HG02678 (cell line): ENCODE data around the gene C19orf25.
"Not testable (repeated sequence)": the region's sequence is repeated elsewhere in the genome, so short reads cannot be mapped to it uniquely, and the experiment has no call there.

ENCODE experiments used
- ATAC-seq: cut with Tn5 transposase; IDR thresholded peaks from one replicate; pipeline ENCODE4 v1.9.1; 2021; ENCODE audit warnings: mild to moderate bottlenecking, moderate library complexity; ENCODE audit not compliant: unreplicated experiment

C19orf25 gene

DNA sequence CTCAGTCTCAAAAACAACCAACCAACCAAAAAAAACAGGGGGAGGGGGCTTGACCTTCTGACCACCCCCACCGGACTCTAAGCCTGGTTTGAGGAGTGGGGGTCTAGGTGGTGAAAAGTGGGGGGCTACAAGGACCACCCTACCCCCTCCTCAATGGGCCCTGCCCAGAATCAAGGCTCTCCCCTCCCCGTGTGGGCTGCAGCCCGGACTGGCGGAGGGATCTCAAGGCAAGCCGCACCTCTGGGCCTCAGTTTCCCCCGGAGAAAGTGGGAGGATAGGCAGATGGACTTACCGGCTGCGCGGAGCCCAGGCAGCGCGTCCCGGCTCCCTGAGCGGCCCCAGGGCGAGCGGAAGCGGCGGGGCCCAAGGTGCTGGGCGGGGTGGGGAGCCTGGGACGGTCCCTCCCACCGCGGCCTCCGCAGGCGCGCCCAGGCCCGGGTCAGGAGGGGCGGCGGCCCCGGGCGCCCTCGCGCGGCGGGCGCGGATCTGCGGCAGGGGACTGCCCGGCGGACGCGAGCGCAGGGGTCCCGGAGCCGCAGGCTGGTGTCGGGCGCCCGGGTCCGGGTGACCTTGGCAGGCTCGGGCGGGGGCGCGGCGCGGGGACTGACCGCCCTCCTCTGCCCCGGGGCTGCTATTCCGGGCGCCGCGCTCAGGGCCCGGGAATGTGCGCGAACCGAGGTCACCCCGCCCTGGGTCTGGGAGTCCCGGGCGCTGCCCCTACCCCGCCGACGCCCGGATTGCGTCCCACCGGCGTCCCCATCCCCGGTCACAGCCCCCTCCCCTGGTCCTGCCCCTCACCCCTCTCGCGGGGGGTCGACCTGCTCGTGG lies 33.9 kb upstream of the C19orf25 start, which contains the start of gene ADAMTSL5:
TSS of gene ADAMTSL5 (minus strand) at position 349 of the 828 bp plus-strand sequence. CDS start 2,076 bp downstream, outside the sequence.
- ATAC-seq, result no peak

DNA sequence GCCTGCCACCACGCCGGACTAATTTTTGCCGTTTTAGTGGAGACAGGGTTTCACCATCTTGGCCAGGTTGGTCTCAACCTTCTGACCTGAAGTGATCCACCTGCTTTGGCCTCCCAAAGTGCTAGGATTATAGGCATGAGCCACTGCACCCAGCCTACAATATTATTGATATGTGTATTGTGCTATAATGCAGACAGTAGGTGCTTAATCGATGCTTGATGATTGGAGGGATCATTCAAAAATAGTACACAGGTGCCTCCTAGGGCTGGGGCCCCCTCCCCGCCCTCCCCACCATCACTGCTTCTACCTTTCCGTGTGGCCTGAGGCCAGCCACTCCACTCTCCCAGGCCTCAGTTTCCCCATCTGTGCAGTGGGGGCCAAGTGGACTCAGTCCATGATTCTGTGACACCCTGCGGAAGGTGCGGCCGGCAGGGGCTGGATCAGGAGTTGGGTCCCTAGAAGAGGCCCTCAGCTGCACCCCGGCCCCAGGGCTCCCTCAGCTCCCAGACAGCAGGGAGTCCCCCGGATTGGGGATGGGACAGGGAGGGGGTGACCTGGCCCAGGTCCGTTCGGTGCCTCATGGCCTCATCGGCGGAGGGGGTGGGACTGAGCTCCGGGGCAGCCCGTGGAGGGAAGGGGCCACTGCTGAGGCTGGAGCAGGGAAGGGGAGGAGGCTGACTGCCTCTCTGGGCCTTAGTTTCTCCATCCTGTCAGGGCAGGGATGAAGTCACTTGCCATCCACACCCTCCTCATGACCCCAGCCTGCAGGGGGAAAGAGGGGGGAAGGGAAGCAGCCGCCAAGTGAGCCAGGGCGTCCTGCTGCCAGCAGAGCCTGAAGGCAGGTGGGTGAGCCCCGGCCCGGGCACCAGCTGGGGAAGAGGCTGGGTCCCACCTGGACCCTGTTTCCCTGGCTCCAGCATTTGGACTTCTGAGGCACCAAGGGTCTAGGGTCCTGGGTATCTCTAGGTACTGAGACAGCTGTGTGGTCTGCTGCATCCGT lies 32.6 kb upstream of the C19orf25 start:
- no peak for ATAC-seq

DNA sequence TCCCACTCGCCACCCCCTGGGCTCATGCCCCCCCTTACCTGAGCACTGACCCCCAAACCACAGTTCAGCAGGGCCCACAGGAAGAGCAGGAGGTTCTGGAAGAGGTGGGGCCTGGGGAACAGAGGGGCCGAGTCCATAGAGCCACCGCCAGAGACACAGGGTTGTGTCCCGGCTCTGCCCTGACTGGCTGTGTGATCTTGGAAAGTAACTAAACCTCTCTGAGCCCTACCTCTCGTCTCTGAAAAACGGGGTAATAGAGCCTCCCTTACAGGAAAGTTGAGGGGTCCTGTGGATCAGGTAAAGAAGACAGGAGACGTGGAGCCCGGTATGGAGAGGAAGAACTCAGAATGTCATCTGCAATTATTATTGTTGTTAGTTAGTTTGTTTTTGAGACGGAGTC lies 31.8 kb upstream of the C19orf25 start:
- ATAC-seq, result no peak

GRCh38 chr19:1510442-1510806 lies 31.4 kb upstream of the C19orf25 start:
- no peak for ATAC-seq

GRCh38 chr19:1509602-1510441 lies 30.8 kb upstream of the C19orf25 start:
- no peak for ATAC-seq

DNA sequence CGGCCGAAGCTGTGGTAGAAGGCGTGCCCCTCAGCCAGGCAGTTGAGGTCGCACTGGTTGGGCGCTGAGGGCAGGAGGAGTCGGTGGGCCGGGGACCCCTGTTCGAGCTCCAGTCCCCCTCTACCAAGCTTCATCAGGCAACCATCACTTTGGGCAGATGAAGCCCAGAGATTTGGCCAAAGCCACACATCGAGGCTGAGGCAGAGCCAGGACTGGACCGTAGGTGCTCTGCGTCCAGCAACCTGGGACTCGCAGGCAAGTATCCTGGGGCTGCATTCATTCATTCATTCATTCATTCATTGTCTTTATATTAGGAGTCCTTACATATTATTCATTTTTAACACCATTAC lies 29.5 kb upstream of the C19orf25 start:
- no peak for ATAC-seq

DNA sequence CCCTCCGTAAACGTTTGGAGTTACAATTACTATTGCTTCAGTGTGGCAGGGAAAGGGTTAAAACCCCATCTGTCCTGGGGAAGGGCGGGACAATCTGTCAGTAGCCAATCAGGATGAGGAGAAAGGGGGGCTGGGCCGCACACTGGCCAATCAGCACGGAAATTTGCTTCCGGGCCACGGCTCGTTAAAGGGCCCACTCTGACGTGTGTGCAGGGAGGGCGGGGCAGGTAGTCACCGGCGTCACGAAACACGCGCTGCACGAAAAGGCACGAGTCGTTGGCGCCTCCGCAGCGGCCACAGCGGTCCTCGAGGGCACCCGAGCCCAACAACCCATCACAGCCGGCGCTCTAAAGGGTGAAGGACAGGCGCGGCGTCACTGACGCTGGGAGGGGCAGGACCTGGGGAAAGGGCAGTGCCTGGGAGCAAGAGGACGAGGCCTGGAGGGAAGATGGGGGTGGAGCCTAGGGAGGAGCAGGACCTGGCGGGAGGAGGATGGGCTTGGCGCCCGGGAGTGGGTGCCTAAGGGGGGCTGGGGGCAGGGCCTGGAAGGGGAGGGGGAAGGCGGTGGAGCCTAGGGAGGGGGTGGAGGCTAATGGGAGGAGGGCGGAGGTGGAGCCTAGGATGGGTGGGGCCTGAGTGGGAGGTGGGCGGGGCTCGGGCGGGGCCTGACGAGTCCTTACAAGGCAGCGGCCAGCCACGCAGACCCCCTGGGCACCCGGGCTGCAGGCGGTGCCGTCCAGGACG lies 28.9 kb upstream of the C19orf25 start:
- ATAC-seq, result no peak

GRCh38 chr19:1507192-1507660 lies 28.2 kb upstream of the C19orf25 start:
- no peak for ATAC-seq

- no peak for ATAC-seq
Observed at GRCh38 chr19:1505991-1506881, 27.2 kb upstream of the C19orf25 start.

GRCh38 chr19:1505012-1505411 lies 26.0 kb upstream of the C19orf25 start:
- no peak for ATAC-seq

GRCh38 chr19:1503925-1504773 lies 25.1 kb upstream of the C19orf25 start:
- no peak for ATAC-seq

- no peak for ATAC-seq
Observed at GRCh38 chr19:1503089-1503924, 24.3 kb upstream of the C19orf25 start.

- no peak for ATAC-seq
Observed at GRCh38 chr19:1502433-1503088, 23.5 kb upstream of the C19orf25 start.

- no peak for ATAC-seq
Observed at GRCh38 chr19:1501200-1501595, 22.2 kb upstream of the C19orf25 start.

GRCh38 chr19:1499231-1499630 lies 20.2 kb upstream of the C19orf25 start:
- ATAC-seq, result not testable (repeated sequence)

DNA sequence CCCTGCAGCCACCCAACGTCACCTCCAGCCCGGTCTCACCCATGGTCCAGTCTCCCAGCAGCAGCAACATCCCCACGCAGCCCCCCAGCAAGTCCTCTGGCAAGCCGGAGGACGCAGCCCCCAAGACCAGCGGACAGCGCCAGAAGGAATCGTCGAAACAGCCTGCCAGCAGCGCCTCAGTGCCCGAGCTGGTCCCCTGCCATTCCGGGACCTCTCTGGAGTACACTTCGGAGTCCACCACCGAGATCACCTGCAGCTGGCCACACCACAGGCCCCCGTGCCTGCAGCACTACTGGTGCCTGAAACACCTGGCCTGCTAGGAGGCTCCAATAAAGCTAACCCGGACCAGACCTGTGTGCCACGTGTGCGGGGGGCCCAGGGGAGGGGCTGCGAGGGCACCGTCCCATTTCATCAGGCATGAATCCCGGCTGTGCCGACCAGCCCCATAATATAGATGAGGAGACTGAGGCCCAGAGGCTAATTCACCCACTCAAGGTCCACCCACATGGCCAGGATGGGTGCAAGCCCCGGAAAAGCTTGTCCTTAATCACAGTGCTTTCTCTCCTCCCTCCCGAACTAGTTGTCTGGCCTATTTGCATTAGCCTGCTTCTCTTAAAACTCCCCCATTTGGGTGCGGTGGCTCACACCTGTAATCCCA lies 18.7 kb upstream of the C19orf25 start:
- no peak for ATAC-seq
